HepG2 (cell line): Measurements from ENCODE around the gene ARF4. TPM values are rescaled to one million over a fixed set of nuclear protein-coding genes. Genes with fewer than 3 reads are reported as not detected.

Experiments used
- ELF1 ChIP-seq: sonication (generic); formaldehyde crosslinking; IDR thresholded peaks from 2 replicates; pipeline ENCODE4 v1.4.0; 2020; ENCODE audit warnings: missing genetic modification reagents
- EP300 ChIP-seq, 3 experiments: sonication (generic) in 1 of 3; formaldehyde crosslinking in 1 of 3; IDR thresholded peaks; 2 replicates each; pipeline versions ENCODE4 v1.5.1 to v1.6.1; 2011 to 2020; ENCODE audit warnings: low read depth in 2 of 3, low read length in 2 of 3, borderline replicate concordance in 1 of 3, improper control_type of control experiment in 1 of 3, mild to moderate bottlenecking in 1 of 3, missing genetic modification reagents in 1 of 3, moderate library complexity in 1 of 3
- GPN1 ChIP-seq: sonication (generic); formaldehyde crosslinking; IDR thresholded peaks from 2 replicates; pipeline ENCODE4 v1.5.1; 2020; ENCODE audit warnings: missing genetic modification reagents, borderline replicate concordance
- HNRNPLL ChIP-seq: fragments of 200-400 bp; formaldehyde crosslinking; IDR thresholded peaks from 2 replicates; pipeline ENCODE4 v1.6.1; 2017; ENCODE audit warnings: mild to moderate bottlenecking, low read depth, low read length; ENCODE audit not compliant: poor library complexity, severe bottlenecking
- MAFK ChIP-seq, 2 experiments: IDR thresholded peaks in 1 of 2; conservative IDR thresholded peaks in 1 of 2; 2 replicates each; pipeline ENCODE4 v1.6.1; 2011; ENCODE audit warnings: improper control_type of control experiment in 2 of 2, low read length in 2 of 2
- SNRNP70 ChIP-seq: fragments of 200-400 bp; formaldehyde crosslinking; IDR thresholded peaks from 2 replicates; pipeline ENCODE4 v1.6.1; 2017; ENCODE audit warnings: mild to moderate bottlenecking, low read depth, low read length, moderate library complexity
- SP1 ChIP-seq, 2 experiments: fragments of 450-650 bp in 1 of 2; sonication (generic) in 1 of 2; formaldehyde crosslinking in 1 of 2; IDR thresholded peaks; 2 replicates each; pipeline versions ENCODE4 v1.4.0 to v1.6.1; 2016 to 2020; ENCODE audit warnings: missing genetic modification reagents in 1 of 2
- SRF ChIP-seq: IDR thresholded peaks from 2 replicates; pipeline ENCODE4 v1.6.1; 2011; ENCODE audit warnings: mild to moderate bottlenecking, low read depth, low read length, moderate library complexity
- ZBTB38 ChIP-seq: sonication (generic); formaldehyde crosslinking; IDR thresholded peaks from 2 replicates; pipeline ENCODE4 v1.5.1; 2020; ENCODE audit warnings: mild to moderate bottlenecking, missing genetic modification reagents
- ZMYM4 ChIP-seq: sonication (generic); formaldehyde crosslinking; IDR thresholded peaks from 2 replicates; pipeline ENCODE4 v1.8.1; 2023; ENCODE audit warnings: mild to moderate bottlenecking, missing genetic modification reagents
- ZNF124 ChIP-seq: sonication (generic); formaldehyde crosslinking; IDR thresholded peaks from 2 replicates; pipeline ENCODE4 v1.4.0; 2020; ENCODE audit warnings: missing genetic modification reagents
- ZNF17 ChIP-seq: sonication (generic); formaldehyde crosslinking; IDR thresholded peaks from 2 replicates; pipeline ENCODE4 v1.5.0; 2020; ENCODE audit warnings: mild to moderate bottlenecking, missing genetic modification reagents
- ZNF20 ChIP-seq: sonication (generic); formaldehyde crosslinking; IDR thresholded peaks from 2 replicates; pipeline ENCODE4 v1.4.0; 2020; ENCODE audit warnings: mild to moderate bottlenecking, moderate library complexity, missing genetic modification reagents
- ZNF230 ChIP-seq: sonication (generic); formaldehyde crosslinking; IDR thresholded peaks from 2 replicates; pipeline ENCODE4 v1.4.0; 2020; ENCODE audit warnings: mild to moderate bottlenecking, missing genetic modification reagents
- ZNF326 ChIP-seq: sonication (generic); formaldehyde crosslinking; IDR thresholded peaks from 2 replicates; pipeline ENCODE4 v1.4.0; 2020; ENCODE audit warnings: missing genetic modification reagents, borderline replicate concordance
- ZNF496 ChIP-seq: sonication (generic); formaldehyde crosslinking; IDR thresholded peaks from 2 replicates; pipeline ENCODE4 v1.8.1; 2023; ENCODE audit warnings: mild to moderate bottlenecking, moderate library complexity, missing genetic modification reagents; ENCODE audit not compliant: insufficient replicate concordance
- ZNF550 ChIP-seq: sonication (generic); formaldehyde crosslinking; IDR thresholded peaks from 2 replicates; pipeline ENCODE4 v1.4.0; 2020; ENCODE audit warnings: mild to moderate bottlenecking, missing genetic modification reagents, borderline replicate concordance
- ZNF775 ChIP-seq: sonication (generic); formaldehyde crosslinking; IDR thresholded peaks from 2 replicates; pipeline ENCODE4 v1.4.0; 2020; ENCODE audit warnings: missing genetic modification reagents, mild to moderate bottlenecking, moderate library complexity, borderline replicate concordance
- polyA plus RNA-seq, 8 experiments: library from polyadenylated mRNA; depleted of rRNA in 3 of 8; stranded (reverse) in 7 of 8; unstranded in 1 of 8; fragments of >200 nt; fragmentation: Illumina TruSeq in 4 of 8; extraction: Trizol in 4 of 8; gene quantifications; 2 replicates each; pipeline versions ENCODE4 v1.2.1 to v1.2.3, GENCODE V29; 2011 to 2016; ENCODE audit warnings: low read depth in 4 of 8, missing spikeins in 1 of 8, mixed read lengths in 1 of 8; ENCODE audit not compliant: insufficient read depth in 1 of 8
- total RNA-seq, 5 experiments: library from RNA; depleted of rRNA; stranded (reverse); fragments of >200 nt; fragmentation: Illumina TruSeq; extraction: Trizol; gene quantifications; 2 replicates each; pipeline ENCODE4 v1.2.3, GENCODE V29; 2016; ENCODE audit warnings: low read depth in 1 of 5
- TF ChIP-seq, protein P1 (sequence below): sonication (generic); formaldehyde crosslinking; IDR thresholded peaks from 2 replicates; pipeline ENCODE4 v1.4.0; 2020; ENCODE audit warnings: missing genetic modification reagents, borderline replicate concordance
- TF ChIP-seq, protein P2 (sequence below): sonication (generic); formaldehyde crosslinking; IDR thresholded peaks from 2 replicates; pipeline ENCODE4 v1.4.0; 2020; ENCODE audit warnings: missing genetic modification reagents
- TF ChIP-seq, protein P3 (sequence below): sonication (generic); formaldehyde crosslinking; IDR thresholded peaks from 2 replicates; pipeline ENCODE4 v1.4.0; 2020; ENCODE audit warnings: missing genetic modification reagents, mild to moderate bottlenecking, borderline replicate concordance
- TF ChIP-seq, protein P4 (sequence below): IDR thresholded peaks from 2 replicates; pipeline ENCODE4 v1.6.1; 2018; ENCODE audit warnings: missing genetic modification reagents, mild to moderate bottlenecking, missing compliant biosample characterization

ARF4 gene
- total and polyA plus RNA-seq, 2 of the 13 experiments (the other 11 are each of a cell fraction or from before 2014, with no cell fraction given) = 184 to 250 TPM

DNA sequence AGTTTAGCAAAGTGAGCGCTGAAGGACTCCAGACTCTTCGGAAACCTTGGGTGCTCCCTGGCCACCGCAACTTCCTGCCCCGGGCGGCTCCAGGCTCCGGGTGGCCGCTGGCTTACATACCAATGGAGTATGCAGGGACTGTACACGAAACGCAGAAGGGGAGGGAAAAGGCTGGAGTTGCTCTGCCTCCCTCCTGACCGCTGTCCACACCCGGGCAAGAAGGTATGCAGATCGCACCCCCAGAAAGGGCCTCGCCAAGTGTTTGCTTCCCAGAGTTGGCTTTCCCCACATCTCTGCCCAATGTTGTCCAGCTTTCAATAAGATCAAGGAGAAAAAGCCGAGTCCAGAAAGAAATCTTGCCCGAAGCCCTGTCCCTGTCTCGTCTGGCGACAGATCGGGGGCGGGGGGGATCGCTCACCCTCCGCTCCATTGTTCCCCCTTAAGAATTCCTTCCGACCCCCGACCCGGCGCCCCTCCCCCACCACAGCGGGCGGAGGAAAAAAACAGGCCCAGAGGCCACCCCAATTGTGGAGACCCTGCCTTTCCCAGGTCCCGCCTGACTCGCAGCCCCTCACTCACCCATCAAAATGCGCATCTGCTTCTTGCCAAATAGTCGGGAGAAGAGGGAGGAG is 533 bp downstream of the ARF4 start (continued):
- TF ChIP-seq, protein P1, sequence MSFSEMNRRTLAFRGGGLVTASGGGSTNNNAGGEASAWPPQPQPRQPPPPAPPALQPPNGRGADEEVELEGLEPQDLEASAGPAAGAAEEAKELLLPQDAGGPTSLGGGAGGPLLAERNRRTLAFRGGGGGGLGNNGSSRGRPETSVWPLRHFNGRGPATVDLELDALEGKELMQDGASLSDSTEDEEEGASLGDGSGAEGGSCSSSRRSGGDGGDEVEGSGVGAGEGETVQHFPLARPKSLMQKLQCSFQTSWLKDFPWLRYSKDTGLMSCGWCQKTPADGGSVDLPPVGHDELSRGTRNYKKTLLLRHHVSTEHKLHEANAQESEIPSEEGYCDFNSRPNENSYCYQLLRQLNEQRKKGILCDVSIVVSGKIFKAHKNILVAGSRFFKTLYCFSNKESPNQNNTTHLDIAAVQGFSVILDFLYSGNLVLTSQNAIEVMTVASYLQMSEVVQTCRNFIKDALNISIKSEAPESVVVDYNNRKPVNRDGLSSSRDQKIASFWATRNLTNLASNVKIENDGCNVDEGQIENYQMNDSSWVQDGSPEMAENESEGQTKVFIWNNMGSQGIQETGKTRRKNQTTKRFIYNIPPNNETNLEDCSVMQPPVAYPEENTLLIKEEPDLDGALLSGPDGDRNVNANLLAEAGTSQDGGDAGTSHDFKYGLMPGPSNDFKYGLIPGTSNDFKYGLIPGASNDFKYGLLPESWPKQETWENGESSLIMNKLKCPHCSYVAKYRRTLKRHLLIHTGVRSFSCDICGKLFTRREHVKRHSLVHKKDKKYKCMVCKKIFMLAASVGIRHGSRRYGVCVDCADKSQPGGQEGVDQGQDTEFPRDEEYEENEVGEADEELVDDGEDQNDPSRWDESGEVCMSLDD (CRISPR knock-in tag) = no peak
- no peak for TF ChIP-seq ZNF20 (CRISPR knock-in tag)
- TF ChIP-seq SNRNP70 = no peak
- TF ChIP-seq, protein P2, sequence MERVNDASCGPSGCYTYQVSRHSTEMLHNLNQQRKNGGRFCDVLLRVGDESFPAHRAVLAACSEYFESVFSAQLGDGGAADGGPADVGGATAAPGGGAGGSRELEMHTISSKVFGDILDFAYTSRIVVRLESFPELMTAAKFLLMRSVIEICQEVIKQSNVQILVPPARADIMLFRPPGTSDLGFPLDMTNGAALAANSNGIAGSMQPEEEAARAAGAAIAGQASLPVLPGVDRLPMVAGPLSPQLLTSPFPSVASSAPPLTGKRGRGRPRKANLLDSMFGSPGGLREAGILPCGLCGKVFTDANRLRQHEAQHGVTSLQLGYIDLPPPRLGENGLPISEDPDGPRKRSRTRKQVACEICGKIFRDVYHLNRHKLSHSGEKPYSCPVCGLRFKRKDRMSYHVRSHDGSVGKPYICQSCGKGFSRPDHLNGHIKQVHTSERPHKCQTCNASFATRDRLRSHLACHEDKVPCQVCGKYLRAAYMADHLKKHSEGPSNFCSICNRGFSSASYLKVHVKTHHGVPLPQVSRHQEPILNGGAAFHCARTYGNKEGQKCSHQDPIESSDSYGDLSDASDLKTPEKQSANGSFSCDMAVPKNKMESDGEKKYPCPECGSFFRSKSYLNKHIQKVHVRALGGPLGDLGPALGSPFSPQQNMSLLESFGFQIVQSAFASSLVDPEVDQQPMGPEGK = peak; percentile 46
- no peak for TF ChIP-seq ZNF496 (CRISPR knock-in tag)
- no peak for TF ChIP-seq MAFK (conservative IDR thresholded peaks at IDR 0.05 in 1 of 2, IDR thresholded peaks at IDR 0.05 in 1 of 2; ENCODE audit: low read length in 2 of 2)
- no peak for TF ChIP-seq ZNF230
- TF ChIP-seq SP1 (IDR thresholded peaks at IDR 0.05) = no peak
- no peak for TF ChIP-seq SP1 (CRISPR knock-in tag; IDR thresholded peaks at IDR 0.05)
- no peak for TF ChIP-seq ZBTB38 (CRISPR knock-in tag)
- TF ChIP-seq ZNF17 (CRISPR knock-in tag) = no peak
- no peak for TF ChIP-seq ZNF775 (CRISPR knock-in tag)
- no peak for TF ChIP-seq ZNF124
- 0 out of 2 replicates have a peak, but pooled peaks have one; percentile 42 for TF ChIP-seq ELF1 (CRISPR knock-in tag)
- TF ChIP-seq, protein P3, sequence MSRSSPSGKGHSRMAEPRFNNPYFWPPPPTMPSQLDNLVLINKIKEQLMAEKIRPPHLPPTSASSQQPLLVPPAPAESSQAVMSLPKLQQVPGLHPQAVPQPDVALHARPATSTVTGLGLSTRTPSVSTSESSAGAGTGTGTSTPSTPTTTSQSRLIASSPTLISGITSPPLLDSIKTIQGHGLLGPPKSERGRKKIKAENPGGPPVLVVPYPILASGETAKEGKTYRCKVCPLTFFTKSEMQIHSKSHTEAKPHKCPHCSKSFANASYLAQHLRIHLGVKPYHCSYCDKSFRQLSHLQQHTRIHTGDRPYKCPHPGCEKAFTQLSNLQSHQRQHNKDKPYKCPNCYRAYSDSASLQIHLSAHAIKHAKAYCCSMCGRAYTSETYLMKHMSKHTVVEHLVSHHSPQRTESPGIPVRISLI (CRISPR knock-in tag) = no peak
- no peak for TF ChIP-seq ZMYM4 (CRISPR knock-in tag)
- TF ChIP-seq SRF = no peak
- peak; percentile 49 for TF ChIP-seq HNRNPLL
- no peak for TF ChIP-seq ZNF550 (CRISPR knock-in tag)
- TF ChIP-seq EP300 (IDR thresholded peaks at IDR 0.05; ENCODE audit: low read depth in 2 of 2, low read length in 2 of 2) = no peak
- 0 out of 2 replicates have a peak, but pooled peaks have one; percentile 18 for TF ChIP-seq EP300 (CRISPR knock-in tag; IDR thresholded peaks at IDR 0.05; ENCODE audit: borderline replicate concordance)
- TF ChIP-seq GPN1 (CRISPR knock-in tag) = no peak
- no peak for TF ChIP-seq ZNF326 (CRISPR knock-in tag)
- TF ChIP-seq, protein P4, sequence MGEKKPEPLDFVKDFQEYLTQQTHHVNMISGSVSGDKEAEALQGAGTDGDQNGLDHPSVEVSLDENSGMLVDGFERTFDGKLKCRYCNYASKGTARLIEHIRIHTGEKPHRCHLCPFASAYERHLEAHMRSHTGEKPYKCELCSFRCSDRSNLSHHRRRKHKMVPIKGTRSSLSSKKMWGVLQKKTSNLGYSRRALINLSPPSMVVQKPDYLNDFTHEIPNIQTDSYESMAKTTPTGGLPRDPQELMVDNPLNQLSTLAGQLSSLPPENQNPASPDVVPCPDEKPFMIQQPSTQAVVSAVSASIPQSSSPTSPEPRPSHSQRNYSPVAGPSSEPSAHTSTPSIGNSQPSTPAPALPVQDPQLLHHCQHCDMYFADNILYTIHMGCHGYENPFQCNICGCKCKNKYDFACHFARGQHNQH (CRISPR knock-in tag) = no peak; the same call in 1 of the 2 replicates
